PFSK-1 (cell line): ENCODE measurements around the gene TFEB.

Source experiments
- FOXP2 ChIP-seq: optimal IDR thresholded peaks from 2 replicates; pipeline ENCODE3; 2011; ENCODE audit warnings: borderline replicate concordance, control low read depth, inconsistent platforms; ENCODE audit not compliant: insufficient read depth; ENCODE audit errors: extremely low read length, extremely low read depth
- POLR2AphosphoS5 ChIP-seq: IDR thresholded peaks from 2 replicates; pipeline ENCODE4 v1.6.1; 2012; ENCODE audit warnings: low read depth, mild to moderate bottlenecking, control low read depth, low read length, moderate library complexity
- REST ChIP-seq, 2 experiments: IDR thresholded peaks; 2 replicates each; pipeline versions ENCODE4 v1.6.1 to v1.8.0; 2011 to 2012; ENCODE audit warnings: low read depth in 2 of 2, low read length in 2 of 2, control low read depth in 1 of 2, inconsistent platforms in 1 of 2, mild to moderate bottlenecking in 1 of 2, moderate library complexity in 1 of 2; ENCODE audit not compliant: insufficient read depth in 1 of 2
- SIN3A ChIP-seq: IDR thresholded peaks from 2 replicates; pipeline ENCODE4 v1.6.1; 2012; ENCODE audit warnings: mild to moderate bottlenecking, low read length, moderate library complexity, borderline replicate concordance; ENCODE audit not compliant: insufficient read depth
- TAF1 ChIP-seq: IDR thresholded peaks from 2 replicates; pipeline ENCODE4 v1.6.1; 2012; ENCODE audit warnings: low read length, control low read depth, borderline replicate concordance; ENCODE audit not compliant: insufficient read depth

TFEB gene

GRCh38 chr6:41774841-41775240, 39.4 kb upstream of the TFEB start:
- no peak for TF ChIP-seq SIN3A
- TF ChIP-seq FOXP2, result no peak
- TF ChIP-seq REST (IDR thresholded peaks at IDR 0.05; ENCODE audit: insufficient read depth in 1 of 2, low read depth in 2 of 2, low read length in 2 of 2), result no peak

GRCh38 chr6:41771058-41771983, 35.9 kb upstream of the TFEB start:
- TF ChIP-seq TAF1 (no peak), SIN3A (no peak), FOXP2 (no peak), POLR2AphosphoS5 (no peak), REST (IDR thresholded peaks at IDR 0.05; ENCODE audit: insufficient read depth in 1 of 2, low read depth in 2 of 2, low read length in 2 of 2) (no peak)

GRCh38 chr6:41770381-41771057, 35.1 kb upstream of the TFEB start:
- no peak for TF ChIP-seq REST (IDR thresholded peaks at IDR 0.05; ENCODE audit: insufficient read depth in 1 of 2, low read depth in 2 of 2, low read length in 2 of 2)
- TF ChIP-seq TAF1, result no peak
- no peak for TF ChIP-seq SIN3A
- TF ChIP-seq POLR2AphosphoS5, result no peak
- TF ChIP-seq FOXP2, result no peak

GRCh38 chr6:41769376-41769775, 34.0 kb upstream of the TFEB start:
- TF ChIP-seq REST (IDR thresholded peaks at IDR 0.05; ENCODE audit: insufficient read depth in 1 of 2, low read depth in 2 of 2, low read length in 2 of 2) (no peak), SIN3A (no peak)
